HT-29 (cell line): ENCODE results near the gene CLDN22. TPM values are rescaled to one million over a fixed set of nuclear protein-coding genes. Genes with fewer than 3 reads are reported as not detected.
"Not testable (repeated sequence)": the region's sequence is repeated elsewhere in the genome, so short reads cannot be mapped to it uniquely, and the experiment has no call there.

Experiments
- DNase-seq: peaks from one replicate; pipeline ENCODE4 v3.0.0-alpha.2; 2015; ENCODE audit warnings: low spot score
- total RNA-seq: library from RNA; depleted of rRNA; stranded (reverse); fragments of >200 nt; shearing (Covaris generic); gene quantifications from 2 replicates; pipeline ENCODE4 v1.2.3, GENCODE V29; 2014

CLDN22 gene
- total RNA-seq, 1 experiment from 2014 or later, result not detected

GRCh38 chr4:183347566-183347965, 27.5 kb upstream of the CLDN22 start:
- DNase-seq, result no peak

- DNase-seq, result no peak
Observed at GRCh38 chr4:183347146-183347545, 27.1 kb upstream of the CLDN22 start.

- DNase-seq, result no peak
Observed at GRCh38 chr4:183345261-183345660, 25.2 kb upstream of the CLDN22 start.

GRCh38 chr4:183344523-183345255, 24.6 kb upstream of the CLDN22 start:
- no peak for DNase-seq

GRCh38 chr4:183343730-183344129, 23.7 kb upstream of the CLDN22 start:
- no peak for DNase-seq

GRCh38 chr4:183342541-183343533, 22.8 kb upstream of the CLDN22 start:
- no peak for DNase-seq

GRCh38 chr4:183337833-183338232, 17.8 kb upstream of the CLDN22 start:
- no peak for DNase-seq

- DNase-seq, result no peak
Observed at GRCh38 chr4:183337349-183337748, 17.3 kb upstream of the CLDN22 start.

- DNase-seq, result peak; percentile 34
Observed at GRCh38 chr4:183335369-183335940, 15.4 kb upstream of the CLDN22 start.

GRCh38 chr4:183333983-183334382, 13.9 kb upstream of the CLDN22 start:
- DNase-seq, result peak; percentile 80

GRCh38 chr4:183333202-183333601, 13.1 kb upstream of the CLDN22 start:
- no peak for DNase-seq

GRCh38 chr4:183332447-183332846, 12.4 kb upstream of the CLDN22 start:
- DNase-seq, result no peak

- DNase-seq, result no peak
Observed at GRCh38 chr4:183330841-183331240, 10.8 kb upstream of the CLDN22 start.

- DNase-seq, result no peak
Observed at GRCh38 chr4:183329954-183330742, 10.1 kb upstream of the CLDN22 start.

- no peak for DNase-seq
Observed at GRCh38 chr4:183329244-183329643, 9.2 kb upstream of the CLDN22 start.

GRCh38 chr4:183328832-183329231, 8.8 kb upstream of the CLDN22 start:
- DNase-seq, result peak; percentile 8

- DNase-seq, result no peak
Observed at GRCh38 chr4:183327827-183328226, 7.8 kb upstream of the CLDN22 start.

GRCh38 chr4:183326853-183327252, 6.8 kb upstream of the CLDN22 start:
- DNase-seq, result no peak

- not testable (repeated sequence) for DNase-seq
Observed at GRCh38 chr4:183326387-183326786, 6.3 kb upstream of the CLDN22 start.

GRCh38 chr4:183324619-183325018, 4.5 kb upstream of the CLDN22 start:
- no peak for DNase-seq

- not testable (repeated sequence) for DNase-seq
Observed at GRCh38 chr4:183324056-183324455, 4.0 kb upstream of the CLDN22 start.
